HEK293T (cell line): Measurements from ENCODE around the gene MICAL2.

Experiments used
- FOXK2 ChIP-seq: fragments of 450-650 bp; IDR thresholded peaks from 2 replicates; pipeline ENCODE4 v1.6.1; 2016; ENCODE audit warnings: mild to moderate bottlenecking
- FOXM1 ChIP-seq: fragments of 450-650 bp; IDR thresholded peaks from 2 replicates; pipeline ENCODE4 v1.6.1; 2017; ENCODE audit warnings: mild to moderate bottlenecking, borderline replicate concordance
- HDGF ChIP-seq: fragments of 450-650 bp; IDR thresholded peaks from 2 replicates; pipeline ENCODE4 v1.6.1; 2017; ENCODE audit warnings: antibody characterized with exemption, borderline replicate concordance
- LEF1 ChIP-seq: fragments of 450-650 bp; IDR thresholded peaks from 2 replicates; pipeline ENCODE4 v1.6.1; 2017; ENCODE audit warnings: mild to moderate bottlenecking, borderline replicate concordance
- SP1 ChIP-seq: fragments of 450-650 bp; IDR thresholded peaks from 2 replicates; pipeline ENCODE4 v1.6.1; 2017
- SUZ12 ChIP-seq: fragments of 450-650 bp; IDR thresholded peaks from 2 replicates; pipeline ENCODE4 v1.6.1; 2016; ENCODE audit warnings: mild to moderate bottlenecking
- TARDBP ChIP-seq: fragments of 450-650 bp; IDR thresholded peaks from 2 replicates; pipeline ENCODE4 v1.6.1; 2016
- ZNF384 ChIP-seq: fragments of 450-650 bp; IDR thresholded peaks from 2 replicates; pipeline ENCODE4 v1.6.1; 2016

GRCh38 chr11:12139144-12139881 is 28.9 kb downstream of the MICAL2 start:
- TF ChIP-seq FOXM1 (no peak), SP1 (no peak), TARDBP (no peak), LEF1 (no peak), HDGF (no peak), SUZ12 (no peak), FOXK2 (no peak), ZNF384 (no peak)
